Transverse colon (tissue), 4 donors: ENCODE measurements around the gene CLN6.

Experiments
- EP300 ChIP-seq: sonication (generic); formaldehyde crosslinking; IDR thresholded peaks from one replicate; pipeline ENCODE4 v1.6.1; 2017; ENCODE audit warnings: antibody characterized with exemption, low read depth
- POLR2A ChIP-seq: fragments of 450-650 bp; IDR thresholded peaks from one replicate; pipeline ENCODE4 v1.6.1; 2016; ENCODE audit warnings: antibody characterized with exemption, mild to moderate bottlenecking, moderate library complexity
- POLR2AphosphoS5 ChIP-seq, 3 donors: sonication (generic); formaldehyde crosslinking; IDR thresholded peaks; one replicate each; pipeline ENCODE4 v1.6.1; 2016; ENCODE audit warnings: antibody characterized with exemption in 3 of 3
- TF ChIP-seq, protein P1 (sequence below), 5 experiments: fragments of 200-600 bp in 3 of 5; fragments of 450-650 bp in 2 of 5; sonication (generic) in 3 of 5; IDR thresholded peaks; 1 replicate in 2 of 5; 2 replicates in 3 of 5; pipeline ENCODE4 v1.5.1; 2016 to 2017; ENCODE audit warnings: antibody characterized with exemption in 5 of 5, inconsistent platforms in 3 of 5, mild to moderate bottlenecking in 2 of 5, moderate library complexity in 1 of 5

GRCh38 chr15:68224108-68224507 is 5.4 kb downstream of the CLN6 start:
- TF ChIP-seq, protein P1, sequence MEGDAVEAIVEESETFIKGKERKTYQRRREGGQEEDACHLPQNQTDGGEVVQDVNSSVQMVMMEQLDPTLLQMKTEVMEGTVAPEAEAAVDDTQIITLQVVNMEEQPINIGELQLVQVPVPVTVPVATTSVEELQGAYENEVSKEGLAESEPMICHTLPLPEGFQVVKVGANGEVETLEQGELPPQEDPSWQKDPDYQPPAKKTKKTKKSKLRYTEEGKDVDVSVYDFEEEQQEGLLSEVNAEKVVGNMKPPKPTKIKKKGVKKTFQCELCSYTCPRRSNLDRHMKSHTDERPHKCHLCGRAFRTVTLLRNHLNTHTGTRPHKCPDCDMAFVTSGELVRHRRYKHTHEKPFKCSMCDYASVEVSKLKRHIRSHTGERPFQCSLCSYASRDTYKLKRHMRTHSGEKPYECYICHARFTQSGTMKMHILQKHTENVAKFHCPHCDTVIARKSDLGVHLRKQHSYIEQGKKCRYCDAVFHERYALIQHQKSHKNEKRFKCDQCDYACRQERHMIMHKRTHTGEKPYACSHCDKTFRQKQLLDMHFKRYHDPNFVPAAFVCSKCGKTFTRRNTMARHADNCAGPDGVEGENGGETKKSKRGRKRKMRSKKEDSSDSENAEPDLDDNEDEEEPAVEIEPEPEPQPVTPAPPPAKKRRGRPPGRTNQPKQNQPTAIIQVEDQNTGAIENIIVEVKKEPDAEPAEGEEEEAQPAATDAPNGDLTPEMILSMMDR (IDR thresholded peaks at IDR 0.05): no peak
- TF ChIP-seq POLR2AphosphoS5 (IDR thresholded peaks at IDR 0.05) (no peak), EP300 (no peak), POLR2A (no peak)
